ENCODE results near the gene SSBP4. TPM values are rescaled to one million over a fixed set of nuclear protein-coding genes. Genes with fewer than 3 reads are reported as not detected.
A peak's percentile ranks its signal among the peaks of the same experiment; 100 is the strongest.

The SSBP4 gene
- total RNA-seq, 2 donors from 2014 or later: 46.8 to 48.1 TPM

DNA sequence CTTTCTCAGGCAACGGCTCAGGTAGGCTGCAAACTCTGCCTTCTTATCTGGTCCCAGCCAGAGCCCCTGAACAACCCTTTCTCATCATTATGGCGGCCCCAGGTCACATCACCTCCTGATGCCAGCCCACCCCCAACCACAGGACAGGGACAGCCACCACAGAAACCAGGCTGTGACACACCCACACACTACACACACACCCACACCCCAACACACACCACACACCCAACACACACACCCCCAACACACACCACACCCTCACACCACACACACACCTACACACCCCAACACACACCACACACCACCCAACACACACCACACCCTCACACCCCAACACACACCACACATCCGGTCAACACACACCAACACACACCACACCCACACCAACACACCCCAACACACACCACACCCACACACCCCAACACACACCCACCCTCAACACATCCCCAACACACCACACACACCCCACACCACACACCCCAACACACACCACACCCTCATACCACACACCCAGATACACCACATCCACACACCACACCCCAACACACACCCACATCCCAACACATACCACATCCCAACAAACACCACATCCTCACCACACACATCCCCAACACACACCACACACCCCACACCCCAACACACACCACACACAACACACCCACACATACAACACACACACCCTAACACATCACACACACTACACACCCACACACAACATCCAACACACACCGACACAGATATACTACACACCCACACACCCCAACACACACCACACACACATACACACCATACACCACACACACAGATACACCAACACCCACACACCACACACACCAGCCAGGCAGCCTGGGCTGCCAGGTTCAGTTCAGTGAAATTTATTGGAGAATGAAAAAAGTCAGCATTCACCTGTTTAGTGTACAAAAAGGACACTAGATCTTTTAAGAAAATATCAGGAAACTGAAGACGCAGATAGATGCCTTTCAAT is 22.9 kb downstream of the SSBP4 start:
- H3K27me3 Mint-ChIP-seq (ENCODE audit: low read depth): no peaks in the 10 kb centered on the region
- H3K4me3 Mint-ChIP-seq: peak overlapping the region in 1 of 2 donors; percentile 12
- peaks cover 5 to 6% of the 10 kb centered on the region in 2 donors for H3K36me3 Mint-ChIP-seq (ENCODE audit: insufficient read depth in 2 of 2)
- DNase-seq (peak in 1 of 2 donors; percentile 52), ATAC-seq (replicated peaks in 1 of 2) (peak in 1 of 2 donors; percentile 5)
- H3K9me3 Mint-ChIP-seq: peaks cover 3 to 4% of the 10 kb centered on the region in 2 donors
- peaks cover 17% of the 10 kb centered on the region for H3K4me1 Mint-ChIP-seq (ENCODE audit: low read depth)
- H3K27ac Mint-ChIP-seq: peak overlapping the region; percentile 93

DNA sequence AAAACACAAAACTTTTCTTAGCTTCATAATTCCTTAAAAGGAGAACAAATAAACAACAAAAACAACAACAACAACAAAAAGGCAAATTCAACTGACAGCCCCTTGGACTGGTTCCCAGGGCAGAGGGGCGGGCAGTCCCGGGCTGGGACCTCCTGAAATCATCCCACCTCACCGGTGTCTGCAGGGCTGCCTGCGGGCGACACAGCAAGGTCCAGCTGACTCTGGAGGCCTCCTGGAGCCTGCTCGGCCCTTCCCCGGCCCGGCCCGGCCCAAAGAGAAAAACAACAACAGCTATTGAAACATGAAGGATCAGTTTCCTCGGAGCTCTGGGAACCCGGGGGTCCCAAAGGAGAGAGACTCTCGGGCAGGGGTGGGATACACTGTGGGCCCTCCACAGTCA is 23.7 kb downstream of the SSBP4 start:
- Mint-ChIP-seq H3K36me3 (ENCODE audit: insufficient read depth in 2 of 2) (peaks cover 5 to 6% of the 10 kb centered on the region in 2 donors), H3K9me3 (peaks cover 3 to 4% of the 10 kb centered on the region in 2 donors), H3K27ac (peak overlapping the region; percentile 93), H3K4me1 (ENCODE audit: low read depth) (peaks cover 17% of the 10 kb centered on the region), H3K4me3 (no peak overlapping the region), H3K27me3 (ENCODE audit: low read depth) (no peaks in the 10 kb centered on the region)
- no peak for DNase-seq
- ATAC-seq (replicated peaks in 1 of 2): no peak

DNA sequence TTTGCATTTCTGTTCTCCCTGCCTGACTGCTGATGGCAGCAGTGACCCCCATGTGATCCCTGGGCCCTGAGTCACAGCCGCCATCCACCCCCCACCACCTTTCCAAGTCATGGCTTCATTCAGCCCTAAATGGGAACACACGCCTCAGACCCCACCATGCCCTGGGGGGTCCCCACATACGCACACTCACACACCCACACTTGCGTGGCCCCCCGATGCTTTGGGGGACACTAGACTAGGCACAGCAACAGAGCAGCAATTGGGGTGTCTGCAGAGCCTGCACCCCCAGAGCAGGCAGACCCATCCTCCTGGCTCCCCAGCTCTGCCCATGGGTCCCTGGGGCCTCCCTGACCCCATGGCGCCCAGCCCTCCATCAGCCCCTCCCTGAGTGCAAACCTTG is 24.2 kb downstream of the SSBP4 start:
- Mint-ChIP-seq H3K4me3 (no peak overlapping the region), H3K4me1 (ENCODE audit: low read depth) (peaks cover 17% of the 10 kb centered on the region), H3K36me3 (ENCODE audit: insufficient read depth in 2 of 2) (peaks cover 5 to 9% of the 10 kb centered on the region in 2 donors), H3K27me3 (ENCODE audit: low read depth) (no peaks in the 10 kb centered on the region), H3K9me3 (peaks cover 3 to 4% of the 10 kb centered on the region in 2 donors), H3K27ac (no peak overlapping the region)
- no peak for DNase-seq
- no peak for ATAC-seq (replicated peaks in 1 of 2)

DNA sequence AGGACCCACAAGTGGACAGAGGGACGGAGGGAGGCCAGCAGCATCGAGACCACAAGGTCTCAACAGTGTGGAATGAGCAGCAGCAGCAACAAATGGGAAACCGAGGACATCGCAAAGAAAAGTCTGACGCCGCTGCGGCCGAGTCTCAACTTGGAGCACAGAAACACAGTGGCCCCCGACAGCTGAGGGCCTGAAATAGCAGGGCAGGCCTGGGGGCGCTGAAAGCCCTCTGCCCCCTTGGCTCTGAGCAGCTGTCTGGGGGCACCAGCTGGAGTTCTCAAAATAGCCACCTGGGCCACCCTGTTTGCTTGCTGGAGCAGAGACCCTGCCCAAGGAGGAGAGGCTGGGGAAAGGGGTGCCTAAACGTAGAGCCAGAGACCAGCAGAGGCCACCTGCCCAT is 24.6 kb downstream of the SSBP4 start:
- Mint-ChIP-seq H3K27me3 (ENCODE audit: low read depth) (no peaks in the 10 kb centered on the region), H3K27ac (no peak overlapping the region), H3K36me3 (ENCODE audit: insufficient read depth in 2 of 2) (peaks cover 5 to 12% of the 10 kb centered on the region in 2 donors), H3K9me3 (peaks cover 3 to 4% of the 10 kb centered on the region in 2 donors), H3K4me1 (ENCODE audit: low read depth) (peaks cover 16% of the 10 kb centered on the region), H3K4me3 (no peak overlapping the region)
- DNase-seq (no peak), ATAC-seq (replicated peaks in 1 of 2) (no peak)

DNA sequence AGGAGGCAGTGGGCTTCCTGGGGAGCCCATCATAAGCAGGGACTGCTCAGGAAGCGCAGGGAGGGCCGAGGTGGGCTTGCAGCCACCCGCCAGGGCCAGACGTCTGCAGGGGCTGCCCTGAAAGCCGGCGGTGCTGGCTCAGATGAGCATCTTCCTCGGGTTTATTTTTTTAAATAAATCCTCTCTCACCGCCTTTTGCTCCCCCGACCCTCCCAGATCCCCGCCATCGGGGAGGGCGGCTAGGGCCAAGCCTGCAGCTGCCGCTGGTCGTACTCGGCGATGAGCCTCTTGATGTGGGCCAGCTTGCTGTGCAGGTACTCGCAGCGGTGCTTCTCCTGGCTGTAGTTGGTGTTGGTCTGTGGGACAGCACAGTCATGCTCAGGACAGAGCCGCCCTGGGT is 25.3 kb downstream of the SSBP4 start:
- Mint-ChIP-seq H3K27me3 (ENCODE audit: low read depth) (no peaks in the 10 kb centered on the region), H3K4me3 (no peak overlapping the region), H3K27ac (no peak overlapping the region), H3K4me1 (ENCODE audit: low read depth) (peaks cover 9% of the 10 kb centered on the region), H3K9me3 (peaks cover 3 to 4% of the 10 kb centered on the region in 2 donors), H3K36me3 (ENCODE audit: insufficient read depth in 2 of 2) (peaks cover 5 to 12% of the 10 kb centered on the region in 2 donors)
- ATAC-seq (replicated peaks in 1 of 2) (no peak), DNase-seq (no peak)

DNA sequence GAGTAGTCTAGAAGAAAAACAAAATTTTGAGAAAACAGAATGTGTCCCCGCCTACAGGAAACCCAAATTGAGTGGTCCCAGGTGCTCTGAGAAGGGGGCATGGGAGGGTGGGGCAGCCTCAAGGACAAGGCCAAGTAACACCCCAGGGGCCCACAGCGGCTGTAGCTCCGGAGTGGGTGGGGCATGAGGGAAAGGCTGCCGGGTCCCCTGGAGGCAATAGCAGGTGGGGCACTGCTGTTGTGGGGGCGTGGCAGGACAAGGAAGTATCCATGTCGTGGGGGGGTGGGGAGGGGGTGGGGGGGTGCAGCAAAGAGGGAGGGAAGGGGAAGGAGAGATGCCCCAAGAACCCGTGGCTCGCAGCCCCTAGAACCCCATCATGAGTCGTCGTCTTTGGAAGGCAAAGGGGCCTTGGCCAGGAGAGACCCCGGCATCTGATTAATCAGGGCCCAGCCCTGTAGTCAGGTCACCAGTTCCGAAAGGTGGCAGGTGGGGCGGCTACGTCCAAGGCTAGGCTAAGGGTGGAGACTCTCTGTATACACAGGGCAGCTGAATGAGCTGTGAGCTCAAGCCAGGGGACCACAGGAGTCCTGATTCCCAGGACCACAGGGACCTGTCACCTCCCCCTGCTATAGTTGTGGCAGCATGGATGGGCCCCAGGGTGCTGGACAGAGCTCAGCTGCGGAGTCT is 26.2 kb downstream of the SSBP4 start:
- ATAC-seq (replicated peaks in 1 of 2): no peak
- Mint-ChIP-seq H3K4me1 (ENCODE audit: low read depth) (peaks cover 7% of the 10 kb centered on the region), H3K36me3 (ENCODE audit: insufficient read depth in 2 of 2) (peaks cover 5 to 12% of the 10 kb centered on the region in 2 donors)

DNA sequence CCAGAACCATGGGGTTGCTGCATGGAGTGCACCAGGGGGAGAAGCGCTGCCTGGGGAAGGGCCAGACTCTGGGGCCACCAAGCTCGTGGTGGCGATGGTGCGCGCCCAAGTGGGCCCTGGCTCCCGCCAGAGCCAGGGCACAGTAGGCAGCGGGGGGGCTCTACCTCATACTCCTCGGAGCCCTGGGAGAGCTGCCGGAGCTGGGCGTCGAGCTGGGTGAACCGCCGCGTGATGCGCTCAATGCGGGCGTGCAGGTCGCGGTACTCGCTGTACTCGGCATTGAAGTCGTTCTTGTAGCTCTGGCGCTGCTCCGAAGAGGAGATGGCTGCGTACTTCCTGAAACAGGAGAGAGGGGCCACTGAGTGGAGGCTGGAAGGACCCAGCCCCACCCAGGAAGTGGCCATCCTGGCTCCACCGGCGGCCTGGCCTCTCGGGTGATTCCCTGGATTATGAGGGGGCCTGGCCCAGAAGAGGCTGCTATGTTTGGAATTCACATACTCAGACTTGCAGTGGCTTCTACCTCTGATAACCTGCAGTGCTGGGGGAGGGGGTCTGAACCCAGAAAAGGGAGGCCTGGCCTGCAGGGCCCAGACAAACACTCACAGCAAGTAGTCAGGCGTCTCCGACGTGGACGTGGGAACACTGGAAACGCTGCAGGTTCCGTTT is 27.1 kb downstream of the SSBP4 start:
- peaks cover 6 to 16% of the 10 kb centered on the region in 2 donors for H3K36me3 Mint-ChIP-seq (ENCODE audit: insufficient read depth in 2 of 2)
- no peak overlapping the region for H3K27ac Mint-ChIP-seq
- H3K4me3 Mint-ChIP-seq: no peak overlapping the region
- H3K9me3 Mint-ChIP-seq: peaks cover 3 to 4% of the 10 kb centered on the region in 2 donors
- H3K27me3 Mint-ChIP-seq (ENCODE audit: low read depth): no peaks in the 10 kb centered on the region
- peaks cover 7% of the 10 kb centered on the region for H3K4me1 Mint-ChIP-seq (ENCODE audit: low read depth)
- no peak for DNase-seq
- ATAC-seq (replicated peaks in 1 of 2): no peak

More for the DNA sequence above, 26.2 kb downstream of the SSBP4 start:
- H3K4me3 Mint-ChIP-seq: no peak overlapping the region
- no peak for DNase-seq
- no peak overlapping the region for H3K27ac Mint-ChIP-seq
- no peaks in the 10 kb centered on the region for H3K27me3 Mint-ChIP-seq (ENCODE audit: low read depth)
- H3K9me3 Mint-ChIP-seq: peaks cover 3 to 4% of the 10 kb centered on the region in 2 donors

DNA sequence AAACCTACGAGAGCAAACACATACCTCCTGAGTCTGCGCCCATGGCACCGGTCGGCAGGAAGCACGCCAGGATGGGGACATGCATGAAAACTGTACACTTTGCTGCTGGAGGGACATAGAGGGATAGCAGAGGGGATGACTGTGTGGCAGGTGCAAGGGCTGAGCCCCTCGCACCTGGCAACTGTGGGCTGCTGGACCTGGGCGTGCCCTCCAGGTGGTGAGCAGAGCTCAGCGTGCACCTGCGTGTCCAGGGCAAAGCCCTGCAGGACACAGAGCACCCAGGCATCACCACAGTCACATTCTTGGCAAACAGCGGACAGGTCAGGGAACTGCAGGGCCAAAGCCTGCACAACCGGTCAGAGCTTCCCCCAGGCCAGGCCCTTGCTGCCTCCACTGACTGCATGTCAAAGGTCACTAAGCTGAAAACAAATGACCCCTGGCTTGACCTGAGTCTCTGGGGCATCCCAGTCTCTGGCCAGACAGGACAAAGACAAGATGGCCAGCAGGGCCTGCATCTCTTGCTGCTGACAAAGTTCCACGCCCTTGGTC is 27.7 kb downstream of the SSBP4 start:
- Mint-ChIP-seq H3K27ac (no peak overlapping the region), H3K4me1 (ENCODE audit: low read depth) (peaks cover 7% of the 10 kb centered on the region), H3K4me3 (no peak overlapping the region), H3K36me3 (ENCODE audit: insufficient read depth in 2 of 2) (peaks cover 6 to 16% of the 10 kb centered on the region in 2 donors), H3K27me3 (ENCODE audit: low read depth) (no peaks in the 10 kb centered on the region), H3K9me3 (peaks cover 3 to 4% of the 10 kb centered on the region in 2 donors)
- ATAC-seq (replicated peaks in 1 of 2): no peak
- DNase-seq: no peak

DNA sequence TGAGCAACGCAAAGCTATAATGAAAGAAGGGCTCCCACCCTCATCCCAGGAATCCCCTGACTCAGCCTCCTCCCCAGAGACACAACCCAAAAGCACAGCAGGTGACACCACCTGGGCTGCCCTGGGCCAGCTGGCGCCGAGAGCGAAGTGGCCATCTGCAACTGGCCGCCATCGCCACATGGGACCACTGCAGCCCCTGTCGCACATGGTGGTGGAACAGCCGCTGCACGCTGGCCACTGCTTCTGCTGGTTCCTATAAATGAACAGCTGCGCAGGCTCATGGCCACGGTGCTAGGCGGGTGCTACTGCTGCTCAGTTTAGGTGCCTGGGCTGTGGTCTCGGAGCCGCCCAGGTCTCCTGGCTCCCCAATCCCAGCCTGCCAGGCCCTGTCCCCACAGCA is 30.4 kb downstream of the SSBP4 start:
- Mint-ChIP-seq H3K27me3 (ENCODE audit: low read depth) (no peaks in the 10 kb centered on the region), H3K4me3 (no peak overlapping the region), H3K9me3 (no peaks in the 10 kb centered on the region), H3K4me1 (ENCODE audit: low read depth) (no peaks in the 10 kb centered on the region), H3K36me3 (ENCODE audit: insufficient read depth in 2 of 2) (peaks cover 1 to 10% of the 10 kb centered on the region in 2 donors), H3K27ac (no peak overlapping the region)
- ATAC-seq (replicated peaks in 1 of 2) (no peak), DNase-seq (no peak)

DNA sequence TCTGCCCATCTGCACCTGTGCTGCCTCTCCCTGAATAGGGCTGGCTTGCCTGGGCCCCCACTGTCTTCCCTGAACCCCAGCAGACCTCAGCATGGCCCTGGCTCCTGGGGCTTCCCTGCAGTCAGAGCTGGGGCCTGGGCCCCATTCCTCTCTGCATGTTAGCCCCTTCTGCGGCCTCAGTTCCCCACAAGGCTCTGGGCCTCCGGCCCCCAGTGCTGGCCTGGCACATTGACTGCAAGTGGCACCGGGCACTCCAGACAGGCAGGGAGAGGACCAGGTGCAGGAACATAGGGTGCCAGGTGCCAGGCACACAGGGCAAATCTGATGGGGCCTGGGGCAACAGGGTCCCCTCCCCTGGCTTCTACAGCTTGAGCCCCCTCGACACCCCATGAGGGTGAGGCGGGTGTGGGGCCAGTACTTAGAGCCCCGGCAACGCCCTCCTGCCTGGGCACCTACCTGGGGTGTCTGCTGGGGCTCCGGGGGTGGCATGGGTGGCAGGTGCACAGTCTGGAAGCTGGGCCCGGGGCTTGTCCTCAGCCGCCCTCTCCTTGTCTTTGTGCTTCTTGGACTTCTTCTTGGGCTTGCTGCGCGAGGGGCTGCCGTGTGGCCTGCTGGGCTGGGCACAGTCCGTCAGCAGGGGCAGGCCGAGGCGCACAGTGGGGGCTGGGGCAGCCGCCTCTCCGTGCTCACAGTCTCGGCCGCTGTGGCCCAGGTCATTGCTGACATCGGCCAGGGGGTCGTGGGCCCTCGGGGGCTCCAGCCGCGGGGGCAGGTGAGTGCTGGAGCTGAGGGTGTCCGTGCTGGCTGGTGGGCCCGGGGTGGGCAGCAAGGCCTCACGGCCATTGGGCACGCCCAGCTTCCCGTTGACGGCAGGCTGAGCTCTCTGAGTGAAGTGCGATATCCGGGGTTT is 31.1 kb downstream of the SSBP4 start:
- Mint-ChIP-seq H3K27ac (no peak overlapping the region), H3K4me3 (no peak overlapping the region), H3K36me3 (ENCODE audit: insufficient read depth in 2 of 2) (peaks cover 1 to 10% of the 10 kb centered on the region in 2 donors), H3K27me3 (ENCODE audit: low read depth) (no peaks in the 10 kb centered on the region), H3K4me1 (ENCODE audit: low read depth) (no peaks in the 10 kb centered on the region), H3K9me3 (no peaks in the 10 kb centered on the region)
- peak in 1 of 2 donors; percentile 6 for ATAC-seq (replicated peaks in 1 of 2)
- DNase-seq: no peak

DNA sequence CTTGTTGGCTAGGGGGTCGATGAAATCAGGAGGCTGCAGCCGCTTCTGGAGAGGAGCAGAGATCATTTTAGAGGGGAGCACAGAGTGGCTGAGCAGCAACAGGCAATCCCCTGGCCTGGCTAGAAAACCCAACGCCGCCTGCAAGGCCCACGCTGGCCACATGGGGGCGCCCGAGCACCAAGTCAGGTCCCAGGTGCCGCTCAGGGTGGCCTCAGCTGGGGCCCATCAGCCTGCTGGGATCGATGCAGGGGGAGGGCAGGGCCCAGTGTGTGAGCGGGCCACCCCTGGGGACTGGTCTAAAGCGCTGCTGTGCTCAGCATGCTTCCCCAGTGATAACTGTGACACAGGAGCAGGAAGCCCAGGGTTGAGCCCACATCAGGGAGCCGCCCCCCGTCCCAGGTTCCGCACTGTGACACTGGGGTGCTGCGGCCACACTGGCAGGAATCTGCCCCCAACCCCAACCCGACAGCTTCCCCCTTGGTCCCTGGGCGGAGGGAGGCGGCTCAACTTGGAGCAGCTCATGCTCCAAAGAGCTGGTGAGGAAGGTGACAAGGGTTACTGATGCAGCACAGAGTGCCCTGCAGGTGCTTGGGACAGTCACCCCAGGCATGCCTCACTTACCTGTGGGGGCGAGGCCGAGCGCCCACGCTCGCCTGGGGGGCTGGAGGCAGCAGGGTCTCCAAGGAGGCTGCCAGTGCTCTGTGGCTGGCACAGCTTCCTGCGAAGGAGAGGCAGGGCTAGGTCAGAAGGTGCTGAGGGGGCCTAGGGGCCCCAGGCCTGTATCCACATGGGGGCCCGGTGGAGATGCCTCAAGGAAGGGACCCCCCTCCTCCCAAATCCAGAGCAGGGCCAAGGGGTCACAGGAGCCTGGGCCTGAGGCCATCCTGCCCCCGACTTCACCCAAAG is 32.0 kb downstream of the SSBP4 start:
- ATAC-seq (replicated peaks in 1 of 2): peak; percentile 83 to 84
- Mint-ChIP-seq H3K27ac (no peak overlapping the region), H3K36me3 (ENCODE audit: insufficient read depth in 2 of 2) (peaks cover 1 to 12% of the 10 kb centered on the region in 2 donors), H3K4me3 (no peak overlapping the region), H3K4me1 (ENCODE audit: low read depth) (no peaks in the 10 kb centered on the region), H3K27me3 (ENCODE audit: low read depth) (no peaks in the 10 kb centered on the region), H3K9me3 (no peaks in the 10 kb centered on the region)
- DNase-seq: peak; percentile 84 to 91

Data from activated T-cell treated with anti-CD3 and anti-CD28 coated beads, Interleukin-2, amount 50 U/mL, for 72 hours (primary cell).